HG02588 (cell line): ENCODE data around the gene CACNA1H.
"Not testable (repeated sequence)": the region's sequence is repeated elsewhere in the genome, so short reads cannot be mapped to it uniquely, and the experiment has no call there.

ENCODE experiments used
- ATAC-seq: cut with Tn5 transposase; IDR thresholded peaks from one replicate; pipeline ENCODE4 v1.9.1; 2021; ENCODE audit warnings: mild to moderate bottlenecking, moderate library complexity; ENCODE audit not compliant: unreplicated experiment

Gene CACNA1H

DNA sequence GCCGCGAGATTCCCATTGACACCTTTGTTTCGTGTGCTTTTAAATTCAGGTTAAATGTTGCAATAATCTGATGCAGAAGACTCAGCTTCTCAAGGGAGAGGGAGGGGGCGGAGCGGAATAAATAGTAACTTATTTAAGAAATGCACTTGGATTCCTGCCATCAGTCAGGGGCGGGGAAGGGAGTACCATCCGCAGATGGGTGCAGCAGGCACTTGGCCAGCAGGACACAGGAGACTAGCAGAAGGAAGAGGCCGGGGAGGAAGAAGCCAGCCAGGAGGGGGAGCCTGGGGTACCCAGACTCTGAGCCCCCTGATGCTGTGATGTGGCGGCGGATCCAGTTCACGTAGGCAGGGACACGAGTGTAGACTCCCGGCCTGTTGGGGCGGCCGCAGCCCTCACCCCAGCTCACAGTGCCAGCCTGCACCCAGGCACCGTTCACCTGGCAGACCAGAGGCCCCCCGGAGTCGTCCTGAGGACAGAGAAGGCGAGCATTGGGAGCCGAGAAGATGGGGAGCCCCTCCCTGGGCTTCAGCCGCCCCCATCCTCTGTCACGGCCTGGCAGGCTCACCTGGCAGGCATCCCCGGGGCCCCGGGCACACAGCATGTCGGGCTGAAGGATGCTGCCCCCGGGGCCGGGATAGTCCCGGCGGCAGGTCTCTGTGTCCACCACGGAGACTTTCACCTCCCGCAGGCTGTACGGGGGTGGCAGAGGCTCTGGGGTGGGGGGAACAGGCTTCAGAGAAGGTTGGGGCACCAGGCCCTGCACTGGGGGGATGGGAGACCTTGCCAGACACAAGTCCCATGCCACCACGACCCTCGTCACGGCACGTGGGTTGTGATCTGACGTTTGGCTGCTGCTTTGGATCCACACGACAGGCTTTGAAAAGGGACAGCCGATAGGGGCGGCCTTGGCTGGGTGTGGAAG, 69.0 kb downstream of the CACNA1H start:
- ATAC-seq = no peak

DNA sequence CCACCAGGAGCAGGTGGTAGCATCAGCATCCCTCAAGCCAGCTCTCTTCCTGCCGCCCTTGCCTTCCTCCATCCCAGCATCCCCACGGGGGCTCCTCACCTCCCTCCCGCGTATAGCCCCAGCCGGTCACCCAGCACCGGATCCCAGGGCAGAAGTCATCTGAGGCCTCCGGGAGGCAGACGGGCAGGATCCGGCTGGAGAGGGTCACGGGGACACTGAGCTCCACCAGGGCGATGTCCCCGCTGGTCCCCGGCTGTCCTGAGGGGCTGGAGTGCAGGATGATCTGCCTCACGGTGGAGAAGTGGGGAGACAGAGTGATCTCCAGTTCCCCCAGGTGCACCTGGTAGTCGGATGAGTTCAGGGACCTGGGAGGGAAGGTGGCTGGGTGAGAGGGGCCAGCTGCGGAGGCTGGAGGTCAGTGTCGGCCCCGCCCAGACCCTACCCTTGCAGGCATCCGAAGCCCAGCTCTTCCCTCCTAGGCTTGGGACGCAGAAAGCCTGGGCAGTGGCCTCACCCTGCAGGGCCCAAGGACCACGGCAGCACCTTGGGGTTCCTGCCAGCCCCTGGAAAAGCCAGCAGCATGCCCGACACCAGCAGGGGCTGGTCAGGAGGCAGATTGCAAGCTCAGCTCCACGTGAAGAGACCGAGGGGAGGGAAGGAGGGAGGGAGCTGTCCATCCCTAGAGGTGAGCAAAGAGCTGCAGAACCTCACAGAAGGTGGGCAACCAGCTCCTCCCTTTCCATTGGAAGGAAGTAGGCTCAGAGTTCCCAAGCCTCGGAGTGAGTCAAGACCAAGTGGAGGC, 69.8 kb downstream of the CACNA1H start:
- ATAC-seq = no peak

DNA sequence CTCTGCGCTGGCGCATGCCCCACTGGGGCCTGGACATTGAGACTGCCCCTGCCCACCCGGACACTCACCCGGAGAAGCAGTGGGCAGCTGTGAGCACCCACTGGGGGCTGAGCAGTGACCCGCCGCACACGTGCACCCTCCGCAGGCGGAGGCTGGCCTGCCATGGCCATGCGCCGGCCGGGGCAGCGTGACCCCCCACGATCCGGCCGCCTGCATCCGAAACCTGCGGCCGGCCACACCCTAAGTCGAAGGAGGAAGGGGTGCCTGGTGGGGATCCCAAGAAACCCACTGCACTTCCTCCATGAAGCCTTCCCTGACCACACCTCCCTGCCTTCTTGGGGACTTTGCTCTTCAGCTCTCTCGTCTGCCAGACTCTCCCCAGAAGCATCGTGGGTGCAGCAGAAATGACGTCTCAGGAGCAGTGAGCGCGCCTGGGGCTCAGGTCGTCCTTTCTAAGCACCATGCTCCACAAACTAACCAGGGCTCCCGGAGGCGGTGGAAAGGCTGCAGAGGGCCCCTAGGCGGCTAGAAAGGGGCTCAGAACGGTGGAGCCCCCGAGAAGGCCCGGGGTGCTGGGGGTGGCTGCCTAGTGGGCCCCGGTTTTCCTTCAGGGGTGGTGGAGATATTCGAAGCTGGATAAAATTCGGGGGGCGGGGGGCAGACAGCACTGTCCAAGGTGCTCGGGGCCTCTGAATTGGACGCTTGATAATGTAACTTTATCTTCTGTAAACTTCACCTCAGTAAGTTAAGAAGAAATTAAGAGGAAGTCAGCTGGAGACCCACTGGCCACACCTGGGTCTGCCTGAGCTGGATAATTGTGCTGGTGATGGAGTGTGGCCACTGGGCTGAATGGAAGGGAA, 70.7 kb downstream of the CACNA1H start:
- ATAC-seq = no peak

DNA sequence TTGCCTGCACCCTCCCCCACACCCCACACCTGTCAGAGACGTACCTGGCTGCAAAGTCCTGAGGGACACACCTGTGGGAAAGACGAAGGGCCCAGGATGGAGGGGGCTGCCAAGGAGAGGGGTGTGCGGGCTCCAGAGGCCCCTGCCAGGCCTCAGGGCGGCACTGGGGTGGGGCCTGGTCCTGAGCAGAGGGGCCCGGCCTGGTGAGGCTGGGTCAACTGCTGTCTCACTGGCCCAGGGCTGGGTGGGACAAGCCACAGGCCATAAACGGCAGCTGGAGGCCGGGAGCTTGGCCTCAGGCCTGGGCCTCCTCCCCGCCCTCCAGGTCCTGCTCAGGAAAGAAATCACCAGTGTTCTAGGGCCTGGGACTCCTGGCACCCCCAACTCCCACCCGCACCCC, 71.7 kb downstream of the CACNA1H start:
- no peak for ATAC-seq

DNA sequence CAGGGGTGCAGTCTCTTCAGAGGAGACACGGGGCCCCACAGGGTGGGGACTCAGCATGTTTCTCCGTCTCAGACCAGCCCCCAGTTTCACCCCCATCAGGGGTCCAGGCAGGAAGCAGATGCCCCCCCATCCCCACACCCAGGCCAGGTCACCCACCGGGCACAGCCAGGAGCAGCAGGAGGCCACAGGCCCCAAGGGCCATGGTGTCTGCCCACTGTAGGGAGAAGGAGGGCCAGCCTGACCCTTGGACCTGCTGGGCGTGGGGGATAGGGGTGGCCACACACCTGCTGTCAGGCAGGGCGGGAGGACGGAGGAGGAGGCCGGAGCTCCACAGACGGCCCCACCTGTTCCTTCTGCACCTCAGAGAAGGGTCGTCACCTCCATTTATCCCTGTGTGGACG, 72.1 kb downstream of the CACNA1H start, which contains the start of gene TPSG1:
Gene TPSG1, minus strand, starts transcription at position 218 of the 401 bp plus-strand sequence. Its CDS starts 16 bp downstream, at position 202.
- no peak for ATAC-seq

DNA sequence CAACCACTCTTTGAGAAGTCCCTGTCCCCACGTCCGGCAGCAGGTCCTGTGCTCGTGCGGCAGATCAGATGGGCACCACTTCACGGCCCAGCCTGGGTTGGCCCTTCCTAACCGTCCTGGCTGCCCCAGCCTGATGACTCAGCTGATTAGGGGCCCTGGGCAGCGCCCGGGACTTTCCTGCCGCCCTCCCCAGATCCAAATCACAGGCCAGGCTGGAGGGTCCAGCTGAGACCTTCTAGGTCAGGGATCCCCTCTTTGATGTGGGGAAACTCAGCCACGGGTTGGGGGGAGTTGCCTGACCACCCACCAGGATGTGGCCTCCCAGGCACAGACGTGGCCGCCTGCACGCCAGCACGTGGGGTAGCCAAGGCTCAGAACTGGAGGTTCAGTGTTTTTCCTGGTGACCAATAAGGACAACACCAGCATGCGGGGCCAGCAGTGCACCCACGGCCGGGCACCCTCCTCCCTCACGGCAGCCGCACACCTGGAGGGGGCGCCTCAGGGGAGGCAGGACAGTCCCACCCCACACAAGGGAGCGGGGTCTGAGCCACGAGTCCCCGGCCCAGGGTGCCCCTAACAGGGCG, 72.9 kb downstream of the CACNA1H start:
- ATAC-seq = not testable (repeated sequence)

DNA sequence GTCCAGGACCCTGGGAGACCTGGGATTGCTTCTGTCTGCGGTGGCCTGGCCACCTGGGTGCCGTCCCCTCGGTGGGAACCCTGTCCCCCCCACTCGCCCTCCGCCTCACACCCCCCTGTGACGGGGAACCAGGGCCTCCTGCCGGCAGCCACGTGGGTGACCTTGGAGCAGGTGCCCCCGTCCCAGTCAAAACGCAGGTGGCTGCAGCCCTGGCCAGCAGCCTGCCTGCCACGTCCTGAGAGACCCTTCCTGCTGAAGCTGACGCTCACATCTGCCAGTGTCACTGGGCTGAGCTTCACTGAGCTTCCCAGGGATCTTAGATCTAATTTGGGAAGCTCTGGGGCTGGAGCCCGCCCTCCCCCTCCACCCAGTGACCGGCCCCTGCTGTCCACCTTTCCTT, 73.8 kb downstream of the CACNA1H start:
- not testable (repeated sequence) for ATAC-seq

DNA sequence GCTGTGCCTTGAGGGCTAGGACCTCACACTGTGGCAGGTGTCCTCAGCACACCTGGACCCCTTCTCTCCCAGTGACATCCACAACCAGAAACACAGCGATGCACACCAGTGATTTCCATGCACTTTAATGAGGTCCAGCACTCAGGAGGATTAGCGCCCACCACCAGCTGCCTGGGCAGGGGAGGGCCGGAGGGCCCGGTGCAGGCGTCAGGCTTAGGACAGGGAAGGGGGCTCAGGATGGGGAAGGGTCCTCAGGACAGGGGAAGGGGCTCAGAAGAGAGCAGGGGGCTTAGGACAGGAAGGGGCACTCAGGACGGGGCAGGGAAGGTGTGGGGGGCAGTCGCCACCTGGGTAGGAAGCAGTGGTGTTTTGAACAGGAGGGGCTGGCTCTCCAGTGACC, 75.3 kb downstream of the CACNA1H start:
- ATAC-seq = not testable (repeated sequence)

DNA sequence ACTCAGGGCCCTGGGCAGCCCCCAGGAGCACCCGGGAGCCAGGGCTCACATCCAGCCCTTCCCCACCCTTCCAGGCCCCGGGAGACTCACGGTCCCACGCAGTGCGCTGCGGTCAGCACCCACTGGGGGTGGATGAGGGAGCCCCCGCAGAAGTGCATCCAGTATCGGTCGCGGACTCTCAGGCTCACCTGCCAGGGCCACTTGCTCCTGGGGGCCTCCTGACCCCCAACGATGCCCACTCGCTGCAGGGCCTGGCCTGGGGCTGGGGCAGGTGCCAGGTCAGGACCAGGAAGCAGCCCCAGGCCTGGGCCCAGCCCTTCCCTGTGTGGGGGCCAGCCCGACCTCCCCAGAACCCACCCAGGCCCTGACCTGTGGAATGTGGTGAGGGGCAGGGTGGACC, 76.6 kb downstream of the CACNA1H start:
- ATAC-seq = not testable (repeated sequence)

DNA sequence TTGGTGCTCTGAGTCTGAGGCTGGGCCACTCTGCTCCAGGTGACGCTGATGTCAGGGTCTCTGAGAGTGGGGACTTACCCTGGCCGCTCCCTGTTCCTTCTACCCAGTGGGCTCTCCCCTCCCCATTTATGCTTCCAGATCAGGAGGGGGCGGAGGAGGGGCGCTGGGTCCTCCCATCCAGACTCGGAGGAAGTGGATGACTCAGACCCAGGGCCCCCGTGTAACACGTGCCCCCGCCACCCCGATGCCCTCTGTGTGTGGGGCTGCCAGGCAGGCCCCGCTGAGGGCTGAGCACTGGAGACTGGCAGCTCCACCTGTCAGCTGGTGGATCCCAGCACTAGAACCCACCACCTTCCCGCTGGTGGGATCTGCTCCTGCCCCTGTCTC, 77.2 kb downstream of the CACNA1H start, which contains the start of gene TPSB2:
Gene TPSB2, minus strand, starts transcription at position 101 of the 387 bp plus-strand sequence. CDS start 233 bp downstream, outside the sequence.
- not testable (repeated sequence) for ATAC-seq

DNA sequence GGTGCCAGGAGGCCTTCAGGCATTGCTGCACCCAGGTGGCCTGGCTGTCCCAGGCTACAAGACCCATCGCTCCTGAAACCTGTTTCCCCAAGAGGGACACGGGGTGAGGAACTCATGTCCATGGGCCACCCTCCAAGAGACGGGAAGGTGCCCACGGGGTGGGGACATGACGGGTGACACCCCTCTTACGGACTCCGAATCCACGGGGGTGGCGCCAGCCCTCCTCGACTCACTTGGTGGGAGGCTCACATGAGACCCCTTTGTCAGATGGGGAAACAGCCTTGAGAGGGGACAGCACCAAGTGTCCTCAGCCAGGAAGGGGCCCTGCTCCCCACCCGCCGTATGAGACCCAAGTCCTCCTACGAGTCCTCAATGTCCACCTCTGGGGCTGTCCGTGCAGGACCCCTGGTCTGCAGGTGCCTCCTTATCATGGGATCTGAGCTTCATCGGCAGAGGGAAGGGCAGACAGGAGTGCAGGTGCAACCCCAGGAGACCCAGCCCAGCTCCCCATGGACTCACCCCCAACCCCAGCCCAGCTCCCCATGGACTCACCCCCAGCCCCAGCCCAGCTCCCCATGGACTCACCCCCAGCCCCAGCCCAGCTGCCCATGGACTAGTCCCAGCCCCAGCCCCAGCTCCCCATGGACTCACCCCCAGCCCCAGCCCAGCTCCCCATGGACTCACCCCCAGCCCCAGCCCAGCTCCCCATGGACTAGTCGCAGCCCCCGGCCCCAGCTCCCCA, 77.7 kb downstream of the CACNA1H start:
- not testable (repeated sequence) for ATAC-seq

DNA sequence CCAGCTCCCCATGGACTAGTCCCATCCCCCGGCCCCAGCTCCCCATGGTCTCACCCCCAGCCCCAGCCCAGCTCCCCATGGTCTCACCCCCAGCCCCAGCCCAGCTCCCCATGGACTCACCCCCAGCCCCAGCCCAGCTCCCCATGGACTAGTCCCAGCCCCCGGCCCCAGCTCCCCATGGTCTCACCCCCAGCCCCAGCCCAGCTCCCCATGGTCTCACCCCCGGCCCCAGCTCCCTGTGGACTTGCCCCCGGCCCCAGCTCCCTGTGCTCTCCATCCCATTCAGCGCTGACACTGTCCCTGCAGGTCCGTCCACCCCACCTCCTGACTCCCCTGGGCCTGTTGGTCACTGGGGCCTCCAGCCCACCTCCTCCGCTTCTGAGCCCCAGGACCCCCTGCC, 78.4 kb downstream of the CACNA1H start:
- ATAC-seq = not testable (repeated sequence)

DNA sequence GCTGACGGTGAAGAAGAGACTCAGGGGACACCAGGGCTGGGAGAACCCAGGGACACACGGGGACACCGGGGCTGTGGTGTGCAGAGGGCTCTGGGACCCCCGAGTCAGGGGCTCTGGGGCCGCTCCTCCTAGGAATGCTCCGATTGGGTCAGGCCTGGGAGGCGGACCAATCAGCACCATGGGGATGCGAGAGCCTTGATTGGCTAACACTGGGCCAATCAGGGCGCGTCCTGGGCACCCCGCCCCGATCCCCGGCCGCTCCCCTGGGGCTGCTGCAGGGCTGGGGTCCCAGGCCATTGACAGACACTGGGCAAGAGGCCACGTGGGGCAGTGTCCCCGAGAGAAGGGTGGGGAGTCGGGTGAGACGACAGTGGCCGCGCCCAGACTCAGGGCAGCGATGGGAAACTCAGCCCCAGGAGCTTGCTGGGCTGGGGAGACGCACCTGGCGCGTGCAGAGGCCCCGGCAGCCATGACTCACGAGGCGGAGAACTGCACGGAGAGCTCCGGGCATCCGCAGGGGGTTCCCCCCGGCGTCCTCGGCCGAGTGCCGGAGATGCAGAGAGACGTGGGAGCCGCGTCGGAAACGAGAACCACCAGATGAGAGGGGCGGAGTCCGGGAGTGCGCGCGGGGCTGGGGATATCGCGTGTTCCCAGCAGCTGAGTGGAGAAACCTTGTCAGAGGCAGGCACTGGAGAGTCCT, 79.3 kb downstream of the CACNA1H start:
- not testable (repeated sequence) for ATAC-seq

DNA sequence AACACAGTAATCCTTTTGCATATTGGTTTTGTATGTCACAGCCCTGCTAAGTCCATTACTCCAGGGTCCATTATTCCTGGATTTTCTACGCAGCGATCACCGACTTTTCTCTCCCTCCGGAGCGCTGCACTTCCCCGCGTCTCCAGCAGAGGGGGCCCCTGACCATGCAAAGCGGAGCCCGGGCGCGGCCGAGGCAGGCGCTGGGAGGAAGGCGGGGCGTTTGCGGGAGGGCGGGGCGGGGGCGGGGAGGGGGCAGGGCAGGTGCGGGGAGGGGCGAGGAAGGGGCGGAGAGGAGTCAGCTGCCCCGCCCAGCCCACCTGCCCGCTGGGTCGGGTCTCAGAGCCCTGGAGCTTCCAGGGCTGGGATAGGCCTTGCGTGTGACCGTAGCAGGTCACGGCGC, 83.8 kb downstream of the CACNA1H start:
- not testable (repeated sequence) for ATAC-seq

DNA sequence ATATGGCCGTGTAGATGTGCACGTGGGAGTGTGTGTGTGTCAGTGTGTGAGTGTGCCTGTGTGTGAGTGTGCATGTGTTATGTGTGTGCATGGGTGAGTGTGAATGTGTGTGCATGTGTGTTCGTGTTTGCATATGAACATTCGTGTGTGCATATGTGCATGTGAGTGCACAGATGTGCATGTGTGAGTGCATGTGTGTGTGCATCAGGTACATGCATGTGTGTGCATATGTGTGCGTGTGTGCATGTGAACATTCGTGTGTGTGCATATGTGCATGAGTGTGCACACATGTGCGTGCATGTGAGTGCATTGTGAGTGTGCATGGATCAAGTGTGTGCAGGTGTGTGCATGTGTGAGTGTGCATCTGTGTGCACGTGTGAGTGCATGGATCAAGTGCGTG, 85.1 kb downstream of the CACNA1H start:
- ATAC-seq = no peak

DNA sequence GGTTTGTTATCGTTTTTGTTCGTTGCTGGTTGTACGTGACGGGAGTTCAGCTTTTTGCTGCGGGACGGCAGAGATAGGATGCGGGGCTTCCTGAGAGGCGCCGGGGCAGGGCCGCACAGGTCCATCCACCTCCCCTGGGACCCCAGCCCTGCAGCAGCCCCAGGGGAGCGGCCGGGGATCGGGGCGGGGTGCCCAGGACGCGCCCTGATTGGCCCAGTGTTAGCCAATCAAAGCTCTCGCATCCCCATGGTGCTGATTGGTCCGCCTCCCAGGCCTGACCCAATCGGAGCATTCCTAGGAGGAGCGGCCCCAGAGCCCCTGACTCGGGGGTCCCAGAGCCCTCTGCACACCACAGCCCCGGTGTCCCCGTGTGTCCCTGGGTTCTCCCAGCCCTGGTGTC, 86.0 kb downstream of the CACNA1H start:
- ATAC-seq = not testable (repeated sequence)

DNA sequence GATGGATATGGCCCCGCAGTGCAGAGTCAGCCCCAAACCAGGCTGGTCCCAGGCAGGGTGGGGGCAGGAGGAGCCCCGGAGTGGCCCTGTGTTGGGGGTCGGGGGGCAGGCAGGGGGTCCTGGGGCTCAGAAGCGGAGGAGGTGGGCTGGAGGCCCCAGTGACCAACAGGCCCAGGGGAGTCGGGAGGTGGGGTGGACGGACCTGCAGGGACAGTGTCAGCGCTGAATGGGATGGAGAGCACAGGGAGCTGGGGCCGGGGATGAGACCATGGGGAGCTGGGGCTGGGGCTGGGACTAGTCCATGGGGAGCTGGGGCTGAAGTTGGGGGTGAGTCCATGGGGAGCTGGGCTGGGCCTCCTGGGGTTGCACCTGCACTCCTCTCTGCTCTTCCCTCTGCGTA, 86.7 kb downstream of the CACNA1H start:
- ATAC-seq = not testable (repeated sequence)

DNA sequence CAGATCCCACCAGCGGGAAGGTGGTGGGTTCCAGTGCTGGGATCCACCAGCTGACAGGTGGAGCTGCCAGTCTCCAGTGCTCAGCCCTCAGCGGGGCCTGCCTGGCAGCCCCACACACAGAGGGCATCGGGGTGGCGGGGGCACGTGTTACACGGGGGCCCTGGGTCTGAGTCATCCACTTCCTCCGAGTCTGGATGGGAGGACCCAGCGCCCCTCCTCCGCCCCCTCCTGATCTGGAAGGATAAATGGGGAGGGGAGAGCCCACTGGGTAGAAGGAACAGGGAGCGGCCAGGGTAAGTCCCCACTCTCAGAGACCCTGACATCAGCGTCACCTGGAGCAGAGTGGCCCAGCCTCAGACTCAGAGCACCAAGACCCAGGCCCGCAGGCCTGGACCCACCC, 87.5 kb downstream of the CACNA1H start, which contains the start of gene TPSAB1:
Gene TPSAB1, plus strand, starts transcription at position 270 of the 400 bp plus-strand sequence. CDS start 234 bp downstream, outside the sequence.
- ATAC-seq = not testable (repeated sequence)

DNA sequence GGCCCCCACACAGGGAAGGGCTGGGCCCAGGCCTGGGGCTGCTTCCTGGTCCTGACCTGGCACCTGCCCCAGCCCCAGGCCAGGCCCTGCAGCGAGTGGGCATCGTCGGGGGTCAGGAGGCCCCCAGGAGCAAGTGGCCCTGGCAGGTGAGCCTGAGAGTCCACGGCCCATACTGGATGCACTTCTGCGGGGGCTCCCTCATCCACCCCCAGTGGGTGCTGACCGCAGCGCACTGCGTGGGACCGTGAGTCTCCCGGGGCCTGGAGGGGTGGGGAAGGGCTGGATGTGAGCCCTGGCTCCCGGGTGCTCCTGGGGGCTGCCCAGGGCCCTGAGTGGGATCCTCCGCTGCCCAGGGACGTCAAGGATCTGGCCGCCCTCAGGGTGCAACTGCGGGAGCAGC, 88.2 kb downstream of the CACNA1H start:
- not testable (repeated sequence) for ATAC-seq
